NCI-H2107 treated with DMSO at 0.1 percent for 48 hours (cell line): ENCODE data around the gene GALNT7.
"Not testable (repeated sequence)": the region's sequence is repeated elsewhere in the genome, so short reads cannot be mapped to it uniquely, and the experiment has no call there.

Experiments
- DNase-seq: peaks from one replicate; lab custom pipeline; 2025; ENCODE audit not compliant: unreplicated experiment; lab: John Stamatoyannopoulos, UW

Gene GALNT7

DNA sequence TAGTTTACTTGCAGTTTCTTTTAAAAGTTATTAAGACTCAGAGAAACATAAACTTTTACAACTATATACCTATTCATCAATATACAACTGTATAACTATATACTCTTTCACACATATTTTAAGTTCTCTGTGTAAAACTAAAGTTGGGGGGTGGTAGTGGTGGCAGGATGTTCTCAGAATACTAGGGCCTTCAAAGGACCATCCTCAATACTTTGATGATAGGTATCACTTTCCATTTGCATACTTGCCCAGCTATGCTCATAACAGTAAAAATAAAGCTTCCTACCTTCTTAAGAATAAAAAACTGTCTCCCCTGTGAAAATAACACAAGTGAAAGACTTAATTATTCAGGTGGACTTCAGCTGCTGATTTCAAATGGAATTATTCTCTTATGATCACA lies 2.9 kb upstream of the GALNT7 start:
- DNase-seq = no peak

DNA sequence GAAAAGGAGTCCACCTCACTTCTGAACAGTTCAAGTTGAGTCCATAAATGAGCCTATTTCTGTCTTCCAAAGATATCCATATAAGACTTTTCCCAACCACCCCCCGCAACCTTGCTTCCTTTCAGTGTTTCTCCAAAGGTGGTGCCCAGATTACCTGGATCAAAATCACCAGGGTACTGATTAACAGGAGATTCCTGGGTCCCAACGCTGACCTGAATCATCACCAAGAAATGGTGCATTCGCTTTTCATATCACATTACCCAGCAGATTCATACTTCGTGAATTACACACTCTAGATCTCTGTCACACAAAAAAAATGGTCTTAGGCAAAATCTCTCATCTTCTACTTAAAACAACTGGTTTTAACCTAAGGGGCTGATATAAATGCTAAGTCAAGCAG lies 2.1 kb upstream of the GALNT7 start:
- no peak for DNase-seq

DNA sequence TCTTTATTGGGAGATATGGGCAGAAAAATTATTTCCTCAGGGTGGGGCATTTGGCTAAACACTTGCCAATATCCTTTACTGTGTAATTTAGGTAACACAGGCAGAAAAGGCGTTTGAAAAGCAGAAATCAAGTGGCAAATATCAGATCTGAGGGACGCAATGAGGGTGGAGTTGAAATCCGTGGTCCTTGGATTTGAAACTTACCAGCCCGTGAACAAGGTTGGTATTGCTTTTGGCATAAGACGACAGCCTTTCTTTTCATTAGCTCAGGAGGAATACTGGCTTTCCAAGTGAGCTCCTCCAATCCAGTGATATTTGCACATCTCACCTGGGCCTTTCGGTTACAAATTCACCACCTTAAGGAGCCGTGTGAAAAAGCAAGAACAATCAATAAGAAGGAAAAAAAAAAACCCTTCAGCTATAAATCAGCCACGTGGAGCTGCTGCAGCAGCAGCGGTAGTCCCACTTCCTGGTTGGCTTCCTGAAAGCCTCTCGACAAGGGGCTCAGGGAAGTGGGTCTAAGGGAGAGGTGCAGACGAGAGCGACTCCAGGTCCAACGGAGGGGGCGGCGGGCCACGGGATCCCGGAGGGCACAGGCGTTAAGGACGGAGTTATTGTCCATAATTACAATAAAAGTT lies 734 bp upstream of the GALNT7 start:
- DNase-seq = peak; percentile 50

DNA sequence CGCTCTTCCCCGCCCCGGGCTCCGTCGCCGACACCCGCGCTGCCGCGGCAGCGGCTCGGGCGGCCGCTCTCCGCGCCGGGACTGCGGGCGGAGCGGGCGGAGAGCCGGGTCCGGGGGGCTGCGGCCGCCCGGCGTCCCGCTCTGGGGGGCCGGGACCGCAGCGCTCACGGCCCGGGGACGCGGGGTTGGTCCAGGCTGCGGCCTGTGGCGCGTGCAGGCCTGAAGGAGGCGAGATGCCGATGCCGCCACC lies 492 bp downstream of the GALNT7 start:
- DNase-seq = no peak

DNA sequence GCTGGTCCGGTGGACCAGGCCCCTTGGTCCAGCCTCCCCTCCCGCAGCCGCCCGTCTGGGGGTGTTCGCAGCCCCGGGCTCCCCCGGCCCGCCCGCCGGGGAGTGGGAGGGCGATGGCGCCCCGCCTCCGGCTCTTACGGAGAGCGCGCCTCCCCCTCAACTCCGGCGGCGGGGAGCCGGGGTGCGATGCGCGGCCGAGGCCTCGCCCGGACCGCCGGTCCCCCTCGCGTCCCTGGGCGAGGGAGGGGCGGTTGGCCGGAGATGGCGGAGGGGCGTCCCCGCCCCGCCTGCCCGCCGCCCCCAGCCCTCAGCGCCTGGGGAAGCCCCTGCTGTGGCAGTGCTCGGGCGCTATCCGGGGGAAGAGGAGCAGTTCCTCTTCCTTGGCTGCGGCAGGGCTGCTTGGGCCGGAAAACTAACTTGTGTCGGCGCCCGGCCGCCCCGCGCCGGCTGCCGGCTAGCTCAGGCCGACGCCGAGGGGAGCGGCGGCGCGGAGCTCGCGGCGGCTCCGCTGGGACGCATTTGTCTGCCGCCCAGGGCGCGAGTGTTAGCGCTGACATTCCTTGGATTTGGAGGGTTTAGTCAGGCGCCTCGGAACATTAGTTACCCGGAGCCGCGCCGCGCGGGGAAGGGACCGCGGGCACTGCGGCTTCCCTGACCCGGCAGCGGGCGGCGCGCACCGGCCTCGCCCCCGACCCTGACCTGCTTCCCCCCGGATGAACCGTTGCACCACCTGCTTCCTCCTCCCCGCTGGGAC lies 994 bp downstream of the GALNT7 start:
- DNase-seq = no peak

DNA sequence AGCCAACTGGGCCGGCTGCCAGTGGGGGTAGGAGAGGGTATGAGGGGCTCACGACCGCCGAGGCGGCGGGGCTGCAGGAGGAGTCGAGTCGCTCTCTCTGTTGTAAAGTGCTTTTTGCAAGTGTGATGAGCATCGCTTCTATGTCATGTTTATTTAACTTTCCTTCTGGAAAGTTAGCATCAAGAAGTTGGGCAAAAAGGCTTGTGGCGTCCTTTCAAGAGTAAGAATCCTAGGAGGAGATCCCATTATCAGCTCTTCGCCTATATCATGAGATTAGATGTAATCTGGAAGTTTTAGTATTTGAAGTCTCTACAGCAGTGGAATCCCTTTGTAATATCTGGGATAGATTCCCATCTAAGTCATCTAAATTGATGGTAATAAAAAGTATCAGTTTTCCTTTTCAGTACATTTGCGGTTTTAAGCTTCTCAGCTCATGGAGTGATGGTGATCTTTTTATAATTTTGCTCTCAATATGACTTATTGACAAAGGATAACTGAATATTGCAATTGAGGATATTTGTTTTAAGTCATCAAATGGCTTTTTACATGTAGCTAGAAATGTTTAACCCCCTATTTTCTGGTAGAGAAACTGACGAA lies 1.7 kb downstream of the GALNT7 start:
- DNase-seq = no peak

DNA sequence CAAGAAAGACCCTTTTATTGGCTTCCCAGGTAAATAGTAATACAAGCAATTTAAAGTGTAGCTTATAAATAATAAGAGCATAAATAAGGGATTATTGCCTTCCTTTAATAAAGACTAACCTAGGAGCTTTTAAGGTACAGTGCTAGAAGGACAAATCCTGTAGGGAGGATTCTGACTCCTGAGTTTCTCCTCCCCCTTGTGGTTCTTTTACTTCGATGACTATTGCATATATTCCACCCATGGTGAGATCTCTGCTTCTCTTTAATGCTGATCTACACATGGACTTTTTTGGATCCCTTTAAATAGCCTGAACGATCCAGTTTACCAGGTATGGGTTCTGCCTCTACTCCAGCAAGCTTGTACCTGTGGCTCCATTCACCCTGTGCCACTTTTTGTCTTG lies 2.5 kb downstream of the GALNT7 start:
- peak; percentile 19 for DNase-seq

DNA sequence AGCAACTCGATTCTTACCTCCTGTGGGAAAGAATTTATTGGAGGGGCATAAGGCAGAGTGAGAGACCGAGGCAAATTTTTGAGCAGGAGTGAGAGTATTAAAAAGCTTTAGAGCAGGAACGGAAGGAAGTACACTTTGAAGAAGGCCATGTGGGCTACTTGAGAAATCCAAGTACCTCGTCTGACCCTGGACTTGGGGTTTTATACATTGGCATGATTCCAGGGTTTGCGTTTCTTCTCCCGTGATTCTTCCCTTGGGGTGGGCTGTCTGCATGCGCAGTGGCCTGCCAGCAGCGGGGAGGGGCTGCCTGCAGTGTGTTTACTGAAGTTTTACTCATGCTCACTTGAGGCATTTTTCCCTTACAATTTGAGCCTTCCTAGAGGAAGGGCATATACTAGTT lies 3.4 kb downstream of the GALNT7 start:
- DNase-seq = no peak

DNA sequence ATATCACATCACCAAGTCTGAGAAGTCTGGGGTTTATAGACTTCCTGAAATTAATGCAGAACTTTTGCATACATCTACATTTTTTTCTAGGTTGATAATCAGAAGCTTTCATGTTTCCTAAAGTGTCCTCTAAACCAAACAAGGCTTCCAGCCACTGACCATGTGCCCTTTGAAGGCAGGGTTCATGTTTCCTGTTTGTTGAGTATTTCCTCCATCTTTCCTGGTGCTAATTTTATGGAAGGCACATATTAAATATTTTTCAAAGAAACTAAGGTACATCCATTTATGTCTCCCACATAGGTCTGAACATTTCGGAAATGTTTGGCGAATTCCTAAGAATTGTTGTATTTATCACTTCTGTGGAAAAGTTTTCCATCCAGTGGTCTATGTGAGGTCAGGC lies 5.6 kb downstream of the GALNT7 start:
- no peak for DNase-seq

DNA sequence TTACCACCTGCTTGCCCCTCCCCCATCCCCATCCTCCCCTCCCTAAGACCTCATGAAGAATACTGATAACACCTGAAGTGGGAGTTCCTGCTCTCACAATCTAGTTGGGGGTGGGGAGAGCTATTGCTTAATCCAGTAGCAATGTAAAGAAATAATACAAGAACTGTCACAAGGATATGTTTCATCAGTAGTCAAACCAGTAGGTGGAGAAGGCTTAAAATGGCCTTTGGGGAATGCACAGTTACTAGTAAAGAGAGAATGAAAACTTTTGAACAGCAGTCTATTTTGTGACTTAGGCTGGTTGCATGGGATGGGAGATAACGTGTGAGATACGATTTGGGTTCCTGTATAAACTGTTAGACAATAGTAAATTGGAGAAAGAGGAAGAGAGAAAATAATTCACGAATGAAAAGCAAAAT lies 6.0 kb downstream of the GALNT7 start:
- no peak for DNase-seq

DNA sequence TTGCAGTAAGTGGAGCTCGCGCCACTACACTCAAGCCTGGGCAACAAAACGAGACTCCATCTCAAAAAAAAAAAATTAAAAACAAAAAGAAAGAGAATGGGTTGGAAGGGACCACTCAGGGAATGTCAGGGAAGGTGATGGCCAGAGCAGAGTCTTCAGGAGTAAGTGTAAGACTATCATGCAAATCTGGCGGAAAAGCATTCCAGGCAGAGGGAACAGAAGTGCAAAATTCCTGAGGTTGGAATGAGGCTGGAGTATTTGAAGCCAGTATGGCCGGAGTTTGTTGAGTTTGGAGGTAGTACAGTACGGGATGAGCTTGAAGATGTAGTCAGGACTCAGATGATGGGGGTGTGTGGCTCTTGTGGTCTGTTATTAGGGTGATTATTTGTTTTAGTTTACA lies 7.4 kb downstream of the GALNT7 start:
- DNase-seq = no peak

DNA sequence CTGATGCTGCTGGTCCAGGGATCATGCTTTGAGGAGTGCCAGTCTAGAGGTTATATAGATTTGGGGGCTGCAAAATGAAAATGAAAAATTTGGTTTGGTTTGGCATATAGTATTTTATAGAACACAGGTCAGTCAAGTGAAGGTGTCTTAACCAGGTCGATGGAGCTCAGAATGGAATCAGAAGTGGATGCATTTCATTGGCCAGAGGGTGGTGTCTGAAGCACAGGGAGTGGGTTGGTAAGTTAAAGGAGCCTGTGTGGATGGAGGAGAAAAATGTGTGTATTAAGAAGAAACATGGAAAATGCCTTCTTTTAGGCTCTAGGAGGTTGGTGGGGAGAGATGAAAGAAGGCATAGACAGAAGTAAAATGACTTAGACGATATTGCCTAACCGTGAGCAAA lies 8.6 kb downstream of the GALNT7 start:
- DNase-seq = no peak

DNA sequence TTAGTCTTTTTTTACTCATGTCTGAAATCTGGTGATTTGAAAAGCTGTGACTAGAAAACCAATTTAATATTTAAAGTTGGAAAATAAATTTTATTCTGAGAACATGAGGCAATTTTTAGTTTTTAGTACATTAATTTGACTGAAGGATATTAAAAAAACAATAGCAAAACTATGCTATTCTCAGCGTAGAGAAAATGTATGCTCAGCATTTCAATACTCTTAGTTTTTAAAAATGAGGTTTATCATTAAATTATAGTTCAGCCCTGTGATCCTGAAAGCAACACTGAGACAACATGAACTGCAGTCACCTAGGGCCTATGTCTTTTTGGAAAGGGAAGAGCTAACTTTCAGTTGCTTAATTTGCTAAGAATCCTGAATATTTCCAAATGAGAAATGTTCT lies 9.5 kb downstream of the GALNT7 start:
- DNase-seq = no peak

DNA sequence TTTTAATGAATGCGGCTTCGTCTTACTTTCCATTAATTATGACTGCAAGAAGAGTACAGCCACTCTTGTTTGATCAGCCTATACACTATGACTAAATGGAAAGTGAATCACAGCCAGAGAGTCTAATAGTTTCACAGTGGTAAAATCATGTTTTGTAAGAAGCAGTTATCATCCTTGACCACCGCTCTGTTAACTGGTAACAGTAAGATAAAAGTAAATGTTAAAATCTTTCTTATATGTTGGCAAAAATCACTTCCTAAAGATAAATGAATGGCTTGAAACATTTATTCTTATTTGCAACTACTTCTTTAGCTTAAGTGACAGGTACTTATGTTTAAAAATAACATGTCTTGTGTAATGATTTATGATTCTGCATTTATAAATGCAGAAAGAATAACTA lies 13.2 kb downstream of the GALNT7 start:
- no peak for DNase-seq

DNA sequence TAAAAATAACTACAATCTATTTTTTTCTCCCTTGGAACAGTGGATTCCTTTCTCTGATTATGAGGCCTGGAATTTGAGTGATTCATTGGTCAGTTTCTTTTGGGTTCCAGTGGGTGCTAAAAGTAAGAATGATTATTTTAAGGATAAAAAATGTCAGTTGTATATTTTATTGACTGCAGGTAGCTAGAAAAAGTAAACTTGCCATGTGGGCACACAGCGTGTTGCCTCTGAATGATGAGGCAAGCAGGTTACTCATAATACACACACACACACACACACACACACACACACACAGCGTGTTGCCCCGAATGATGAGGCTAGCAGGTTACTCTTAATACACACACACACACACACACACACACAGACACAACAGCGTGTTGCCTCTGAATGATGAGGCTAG lies 13.8 kb downstream of the GALNT7 start:
- DNase-seq = no peak

DNA sequence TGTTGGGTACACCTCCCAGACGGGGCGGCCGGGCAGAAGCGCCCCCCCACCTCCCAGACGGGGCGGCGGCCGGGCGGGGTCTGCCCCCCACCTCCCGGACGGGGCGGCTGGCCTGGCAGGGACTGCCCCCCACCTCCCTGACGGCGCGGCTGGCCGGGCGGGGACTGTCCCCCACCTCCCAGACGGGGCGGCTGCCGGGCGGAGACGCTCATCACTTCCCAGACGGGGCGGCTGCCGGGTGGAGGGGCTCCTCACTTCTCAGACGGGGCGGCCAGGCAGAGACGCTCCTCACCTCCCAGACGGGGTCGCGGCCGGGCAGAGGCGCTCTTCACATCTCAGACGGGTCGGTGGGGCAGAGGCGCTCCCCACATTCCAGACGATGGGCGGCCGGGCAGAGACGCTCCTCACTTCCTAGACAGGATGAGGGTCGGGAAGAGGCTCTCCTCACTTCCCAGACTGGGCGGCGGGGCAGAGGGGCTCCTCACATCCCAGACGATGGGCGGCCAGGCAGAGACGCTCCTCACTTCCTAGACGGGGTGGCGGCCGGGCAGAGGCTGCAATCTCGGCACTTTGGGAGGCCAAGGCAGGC lies 15.1 kb downstream of the GALNT7 start:
- DNase-seq = not testable (repeated sequence)

DNA sequence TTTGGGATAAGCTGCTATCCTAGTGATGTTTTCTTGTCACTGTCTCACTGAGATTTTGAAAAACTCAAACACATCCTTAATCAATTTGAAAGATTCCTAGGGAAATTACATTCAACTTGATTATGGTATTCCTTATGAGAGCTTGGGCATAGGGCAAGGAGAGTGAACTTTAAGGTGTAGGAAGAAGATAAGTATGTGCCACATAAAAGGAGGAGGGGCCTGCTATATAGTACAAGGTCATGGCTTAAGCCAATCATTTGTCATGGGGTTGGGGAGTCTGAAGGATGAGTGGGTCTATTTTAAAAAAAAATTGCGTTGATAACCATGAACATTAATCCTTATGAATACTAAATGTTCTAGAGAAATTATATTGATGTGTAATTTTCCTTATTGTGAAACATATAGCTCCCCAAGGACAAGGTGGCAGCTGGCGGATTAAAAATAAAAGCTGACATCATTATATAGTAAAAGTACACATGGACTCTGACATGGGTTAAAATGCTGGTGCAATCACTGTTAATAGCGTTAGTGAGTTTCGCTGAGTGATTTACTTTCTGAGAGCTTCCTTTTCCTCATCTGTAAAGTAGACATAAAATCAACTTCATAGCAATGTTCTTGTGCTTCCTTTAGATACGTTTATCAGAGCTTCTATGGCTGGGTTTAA lies 17.4 kb downstream of the GALNT7 start:
- peak; percentile 28 for DNase-seq

DNA sequence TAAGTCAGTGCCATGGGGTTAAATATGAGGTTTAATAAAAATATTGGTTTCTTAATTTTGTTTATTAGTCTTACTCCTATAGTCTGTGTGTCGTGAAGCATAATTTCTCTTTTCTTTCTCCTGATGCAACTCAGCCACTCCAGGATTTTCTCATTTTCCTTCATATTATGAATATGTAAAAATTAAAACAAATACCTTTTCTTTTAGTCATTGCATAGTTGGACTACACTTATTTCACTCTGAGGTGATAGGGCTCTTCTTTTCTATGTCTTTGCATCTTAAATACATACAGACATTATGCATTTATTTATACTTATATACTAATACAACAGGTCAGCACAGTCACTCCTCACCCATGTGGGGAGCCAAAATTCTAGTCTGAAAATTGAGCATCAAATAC lies 19.1 kb downstream of the GALNT7 start:
- no peak for DNase-seq

DNA sequence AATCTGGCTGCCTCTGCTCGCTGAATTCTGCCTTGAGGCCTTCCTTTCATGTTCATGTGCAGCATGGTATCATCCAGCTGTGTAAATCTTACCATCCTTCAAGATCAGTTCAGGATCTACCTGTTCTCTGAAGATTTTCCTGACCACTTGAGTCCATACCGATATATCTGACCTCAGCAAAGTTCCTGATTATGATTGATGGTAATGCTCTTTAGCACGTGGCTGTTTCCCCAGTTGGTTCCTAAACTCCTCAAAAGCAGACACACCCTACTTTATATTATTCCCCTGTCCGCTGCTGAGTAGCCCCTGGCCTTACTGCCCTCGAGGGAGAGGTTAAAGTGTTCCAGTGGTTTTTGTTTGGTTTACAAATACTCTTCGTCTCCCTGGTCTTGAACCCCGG lies 20.0 kb downstream of the GALNT7 start:
- DNase-seq = no peak

DNA sequence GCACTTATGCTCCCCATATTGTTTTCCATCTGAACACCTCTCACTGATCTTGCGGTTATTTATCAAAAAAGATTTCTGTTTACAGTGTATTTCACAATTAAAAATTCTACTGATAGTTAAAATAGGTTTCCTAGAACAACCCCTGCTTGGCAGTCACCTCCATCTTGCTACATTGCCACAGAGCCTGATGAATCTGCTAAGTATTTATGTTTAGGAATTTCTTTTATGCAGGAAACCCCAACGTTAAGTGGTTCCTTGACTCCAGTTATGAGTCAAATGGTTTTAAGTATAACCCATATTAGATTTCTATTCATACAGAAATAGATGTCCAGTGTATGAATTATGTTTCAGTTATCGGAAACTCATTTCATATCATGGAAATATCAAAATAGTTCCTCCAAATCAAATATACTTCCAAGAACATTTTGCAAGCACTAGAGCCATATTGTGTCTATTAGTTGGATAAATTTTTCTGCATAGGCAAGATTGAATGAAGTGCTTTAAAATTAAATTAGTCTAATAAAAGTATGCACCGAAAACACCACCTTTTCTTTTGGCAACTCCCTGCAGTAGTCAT lies 20.6 kb downstream of the GALNT7 start:
- DNase-seq = no peak

DNA sequence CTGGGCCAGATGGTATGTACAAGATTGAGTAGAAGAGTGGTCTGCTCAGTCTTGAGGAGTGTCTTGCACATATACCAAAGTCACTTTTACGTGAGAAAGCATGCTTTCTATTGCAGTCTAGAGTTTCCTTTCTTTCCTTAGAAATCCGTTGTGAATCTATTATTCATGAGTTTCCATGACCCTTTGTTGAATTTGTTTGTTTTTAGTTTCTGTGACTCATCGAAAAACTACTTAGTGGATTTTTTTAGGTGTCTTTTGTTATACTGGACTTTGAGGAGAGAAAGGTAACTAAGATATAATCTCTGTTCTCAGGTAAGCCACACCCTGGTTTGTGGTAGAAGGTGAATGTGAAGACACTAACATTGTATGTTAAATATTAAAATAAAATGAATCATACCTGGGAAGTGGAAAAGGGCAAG lies 23.0 kb downstream of the GALNT7 start:
- DNase-seq = no peak
